Tibial artery (tissue), 4 donors: ENCODE data around the gene TMEM132C.

Experiments used
- DNase-seq, 2 donors: peaks; one replicate each; pipeline ENCODE4 v3.0.0-alpha.2; 2019
- H3K27ac ChIP-seq, 2 donors: fragments of 200-600 bp; sonication (generic) in 1 of 2; 1 replicate in 1 of 2; 2 replicates in 1 of 2; pipeline ENCODE4 v1.5.1; 2018 to 2019; ENCODE audit warnings: mild to moderate bottlenecking in 1 of 2
- H3K27me3 ChIP-seq, 2 donors: fragments of 200-600 bp; sonication (generic) in 1 of 2; one replicate each; pipeline versions ENCODE4 v1.5.1 to v1.6.0; 2016 to 2019
- H3K36me3 ChIP-seq, 3 donors: fragments of 200-600 bp; sonication (generic) in 2 of 3; one replicate each; pipeline ENCODE4 v1.5.1; 2016 to 2019; ENCODE audit warnings: mild to moderate bottlenecking in 2 of 3
- H3K4me1 ChIP-seq, 4 donors: fragments of 200-600 bp; sonication (generic) in 2 of 4; 1 replicate in 3 of 4; 2 replicates in 1 of 4; pipeline ENCODE4 v1.5.1; 2016 to 2019
- H3K4me3 ChIP-seq, 2 donors: fragments of 200-600 bp; sonication (generic) in 1 of 2; 1 replicate in 1 of 2; 2 replicates in 1 of 2; pipeline ENCODE4 v1.5.1; 2018 to 2019; ENCODE audit warnings: mild to moderate bottlenecking in 2 of 2
- H3K9me3 ChIP-seq, 3 donors: fragments of 200-600 bp; sonication (generic) in 1 of 3; one replicate each; pipeline ENCODE4 v1.5.1; 2016 to 2019
- CTCF ChIP-seq, 2 experiments: fragments of 200-600 bp in 1 of 2; fragments of 450-650 bp in 1 of 2; IDR thresholded peaks; one replicate each; pipeline ENCODE4 v1.5.1; 2017 to 2019; ENCODE audit warnings: antibody characterized with exemption in 2 of 2, mild to moderate bottlenecking in 1 of 2, moderate library complexity in 1 of 2
- intact Hi-C: fragments of 100-400 bp; cut with DNase I; formaldehyde crosslinking; loops from one replicate; pipeline ENCODE4 v1.15.0; 2023; ENCODE audit warnings: low total_unique reads

The TMEM132C gene

DNA sequence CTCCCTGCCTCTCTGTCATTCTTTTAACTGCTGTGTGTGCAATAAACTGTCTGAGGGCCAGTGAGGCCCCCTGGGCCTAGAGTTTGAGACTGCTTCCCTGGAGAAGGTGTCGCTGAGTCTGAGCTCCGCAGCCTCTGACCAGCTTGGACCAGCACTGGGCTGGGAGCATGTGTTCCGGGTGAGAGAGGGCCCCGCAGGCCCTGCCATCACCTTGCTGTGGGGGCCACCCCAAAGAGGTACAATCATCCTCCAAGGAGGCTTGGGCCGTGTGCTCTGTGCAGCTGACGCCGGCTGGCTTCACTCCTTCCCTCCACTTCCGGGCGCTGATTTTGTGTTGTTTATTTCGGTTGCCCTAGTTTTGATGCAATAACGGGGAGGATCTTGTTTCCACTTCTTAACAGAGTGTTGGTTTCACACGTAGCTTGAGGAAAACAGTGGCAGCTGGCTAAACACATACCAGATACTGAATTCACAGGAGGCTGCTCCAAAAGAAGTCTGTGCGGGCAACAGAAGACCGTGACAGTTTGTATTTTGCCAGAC is 121.6 kb downstream of the TMEM132C start:
- intact Hi-C loops, result no loop called here
- H3K27ac ChIP-seq, result no peak overlapping the region
- H3K36me3 ChIP-seq, result no peaks in the 10 kb centered on the region
- TF ChIP-seq CTCF (IDR thresholded peaks at IDR 0.05), result no peak
- no peaks in the 10 kb centered on the region for H3K4me1 ChIP-seq
- H3K9me3 ChIP-seq, result peaks cover 0 to 7% (median 0%) of the 10 kb centered on the region in 3 donors
- no peak overlapping the region for H3K4me3 ChIP-seq
- H3K27me3 ChIP-seq, result peaks cover 0 to 2% of the 10 kb centered on the region in 2 donors
- DNase-seq, result no peak

DNA sequence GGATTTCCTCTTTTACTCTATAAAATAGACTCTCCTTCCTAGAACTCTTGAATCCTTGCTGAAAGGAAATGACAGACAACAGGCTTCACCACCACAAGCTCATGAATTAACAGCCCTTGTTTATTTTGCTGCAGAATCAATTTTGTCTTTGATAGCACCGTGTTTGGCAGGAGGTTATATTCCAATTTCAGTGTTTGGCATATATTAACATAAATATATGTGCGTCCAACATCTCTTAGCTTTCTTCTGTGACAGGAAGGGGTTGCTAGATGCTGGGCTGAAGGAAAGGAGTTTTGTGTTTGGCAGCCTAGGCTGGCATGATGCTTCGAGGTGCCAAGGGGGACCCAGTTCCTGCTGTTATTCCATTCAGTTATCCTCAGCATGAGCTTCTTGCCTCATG is 126.4 kb downstream of the TMEM132C start:
- intact Hi-C loops, result no loop called here
- Histone ChIP-seq H3K4me3 (no peak overlapping the region), H3K9me3 (peaks cover 0 to 11% (median 0%) of the 10 kb centered on the region in 3 donors), H3K4me1 (no peaks in the 10 kb centered on the region), H3K36me3 (no peaks in the 10 kb centered on the region), H3K27me3 (no peaks in the 10 kb centered on the region), H3K27ac (no peak overlapping the region)
- no peak for TF ChIP-seq CTCF (IDR thresholded peaks at IDR 0.05)
- no peak for DNase-seq

- Histone ChIP-seq H3K4me3 (no peak overlapping the region), H3K27me3 (no peaks in the 10 kb centered on the region), H3K27ac (no peak overlapping the region), H3K9me3 (peaks cover 0 to 11% (median 0%) of the 10 kb centered on the region in 3 donors), H3K4me1 (no peaks in the 10 kb centered on the region), H3K36me3 (no peaks in the 10 kb centered on the region)
- intact Hi-C loops, result no loop called here
- TF ChIP-seq CTCF (IDR thresholded peaks at IDR 0.05), result no peak
- no peak for DNase-seq
Observed at GRCh38 chr12:128394137-128394536, 127.2 kb downstream of the TMEM132C start.

DNA sequence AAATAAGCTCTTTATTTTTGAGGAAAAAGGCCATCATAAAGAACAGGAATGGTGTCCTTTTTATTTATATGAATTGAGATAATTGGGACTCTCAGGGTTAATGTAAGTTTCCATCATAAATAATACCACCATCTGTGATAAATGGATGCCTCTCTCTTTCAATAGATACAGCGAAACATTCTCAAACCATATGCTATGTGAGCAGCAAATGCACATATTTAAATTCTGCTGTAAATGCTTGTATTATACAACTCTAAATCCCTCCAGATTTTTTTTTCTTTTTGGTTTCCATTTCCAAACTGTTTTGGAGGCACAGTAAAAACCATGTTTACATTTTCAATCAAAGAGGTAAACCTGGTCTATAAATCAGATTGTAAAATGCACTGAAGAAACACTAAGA is 132.3 kb downstream of the TMEM132C start:
- TF ChIP-seq CTCF (IDR thresholded peaks at IDR 0.05), result no peak
- no peaks in the 10 kb centered on the region for H3K9me3 ChIP-seq
- H3K4me3 ChIP-seq, result no peak overlapping the region
- no peaks in the 10 kb centered on the region for H3K27me3 ChIP-seq
- H3K27ac ChIP-seq, result no peak overlapping the region
- intact Hi-C loops, result no loop called here
- H3K4me1 ChIP-seq, result no peaks in the 10 kb centered on the region
- no peak for DNase-seq
- H3K36me3 ChIP-seq, result no peaks in the 10 kb centered on the region

GRCh38 chr12:128402486-128403243 is 135.7 kb downstream of the TMEM132C start:
- H3K27ac ChIP-seq, result no peak overlapping the region
- intact Hi-C loops, result no loop called here
- no peaks in the 10 kb centered on the region for H3K27me3 ChIP-seq
- H3K4me3 ChIP-seq, result no peak overlapping the region
- no peaks in the 10 kb centered on the region for H3K4me1 ChIP-seq
- no peaks in the 10 kb centered on the region for H3K36me3 ChIP-seq
- TF ChIP-seq CTCF (IDR thresholded peaks at IDR 0.05), result no peak
- DNase-seq, result no peak
- H3K9me3 ChIP-seq, result no peaks in the 10 kb centered on the region
